Myocyte (in vitro differentiated cells): ENCODE measurements around the gene SCUBE1. TPM values are rescaled to one million over a fixed set of nuclear protein-coding genes. Genes with fewer than 3 reads are reported as not detected.

Source experiments
- DNase-seq: peaks from one replicate; pipeline ENCODE4 v3.0.0-alpha.2; 2012; ENCODE audit warnings: low read depth
- total RNA-seq: library from RNA; depleted of rRNA; stranded (reverse); fragments of >200 nt; gene quantifications from 2 replicates; pipeline ENCODE4 v1.2.3, GENCODE V29; 2014

Gene SCUBE1
- total RNA-seq, 1 donor from 2014 or later, result not detected

DNA sequence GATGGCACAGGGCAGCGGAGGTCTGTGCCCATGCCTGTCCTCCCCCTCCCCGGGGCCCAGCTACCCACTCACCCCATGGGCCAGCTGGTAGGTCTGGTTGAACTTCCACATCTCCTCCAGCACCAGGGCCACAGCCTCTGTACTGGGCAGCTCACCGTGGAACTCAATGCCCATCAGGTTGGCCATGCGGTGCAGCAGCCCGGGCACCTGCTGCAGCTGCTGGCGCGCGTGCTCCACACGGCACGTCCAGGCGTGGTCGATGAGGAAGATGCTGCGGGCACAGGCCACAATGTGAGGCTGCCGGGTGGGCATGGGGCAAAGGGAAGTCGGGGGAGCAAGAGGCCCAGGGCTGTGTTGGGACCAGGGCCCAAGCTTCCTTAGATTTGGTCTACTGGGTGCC lies 162.5 kb downstream of the SCUBE1 start:
- no peak for DNase-seq

DNA sequence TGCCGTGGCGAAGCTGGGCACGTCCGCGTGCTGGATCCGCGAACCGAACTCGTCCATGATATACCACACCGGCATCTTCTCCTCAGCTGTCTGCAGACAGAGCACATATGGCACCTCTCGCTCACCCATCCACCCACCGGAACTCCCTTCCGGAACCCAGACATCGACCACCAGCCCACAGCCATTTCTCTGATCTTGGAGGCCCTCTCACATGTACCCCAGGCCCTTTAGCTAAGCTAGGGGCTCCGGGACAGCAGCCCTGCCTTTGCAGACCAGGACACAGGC lies 163.3 kb downstream of the SCUBE1 start:
- DNase-seq, result no peak

DNA sequence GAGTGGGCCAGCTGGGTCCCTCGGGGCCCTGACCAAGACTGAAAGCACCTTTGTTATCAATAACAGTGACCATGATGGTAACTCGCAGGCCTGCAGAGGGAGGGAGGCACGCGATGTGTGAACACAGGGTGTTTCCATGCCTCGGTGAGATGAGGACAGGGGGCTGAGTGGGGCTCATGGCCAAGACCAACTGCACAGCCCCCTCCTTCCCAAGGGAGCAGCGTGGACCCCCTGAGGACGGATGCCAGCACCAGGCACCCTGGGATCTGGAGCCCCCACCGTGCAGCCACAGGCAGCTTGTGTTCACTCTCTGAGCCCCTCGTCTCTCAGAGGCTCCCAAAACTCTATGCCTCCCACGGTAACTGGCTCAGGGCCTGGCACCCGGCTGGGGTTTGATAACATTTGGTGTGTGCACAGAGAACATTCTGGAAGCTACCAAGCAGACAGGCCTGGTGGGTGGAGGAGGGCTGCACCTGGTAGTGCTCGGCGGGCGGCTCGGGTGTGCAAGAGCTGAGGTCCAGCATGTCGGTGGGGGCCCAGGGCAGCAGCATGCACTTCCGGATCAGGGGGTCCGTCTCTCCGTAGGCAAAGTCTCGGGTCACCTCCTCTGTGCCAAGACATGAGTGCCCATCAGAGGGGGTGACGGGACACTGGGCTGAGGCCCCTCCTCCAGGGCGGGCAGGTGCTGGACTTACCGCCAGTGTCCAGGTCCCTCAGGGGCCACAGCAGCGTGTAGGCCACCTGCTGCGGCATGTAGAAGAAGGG lies 163.8 kb downstream of the SCUBE1 start:
- DNase-seq, result no peak

DNA sequence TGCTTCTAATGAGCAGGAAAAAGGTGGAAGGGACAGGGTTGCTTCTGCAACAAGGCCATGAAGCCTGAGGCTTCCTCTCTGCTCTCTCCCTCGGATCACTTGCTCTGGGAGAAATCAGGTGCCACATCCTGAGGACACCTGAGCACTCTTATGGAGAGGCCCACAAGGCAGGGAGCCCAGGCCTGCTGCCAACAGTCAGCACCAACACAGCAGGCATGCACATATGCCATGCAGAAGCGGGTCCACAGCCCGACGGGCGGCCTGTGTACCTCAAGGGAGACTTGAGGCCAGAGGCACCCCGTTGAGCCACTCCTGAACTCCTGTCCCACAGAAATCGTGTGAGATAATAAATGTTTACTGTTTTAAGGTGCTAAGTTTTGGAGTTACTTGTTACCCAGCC lies 165.7 kb downstream of the SCUBE1 start:
- no peak for DNase-seq

DNA sequence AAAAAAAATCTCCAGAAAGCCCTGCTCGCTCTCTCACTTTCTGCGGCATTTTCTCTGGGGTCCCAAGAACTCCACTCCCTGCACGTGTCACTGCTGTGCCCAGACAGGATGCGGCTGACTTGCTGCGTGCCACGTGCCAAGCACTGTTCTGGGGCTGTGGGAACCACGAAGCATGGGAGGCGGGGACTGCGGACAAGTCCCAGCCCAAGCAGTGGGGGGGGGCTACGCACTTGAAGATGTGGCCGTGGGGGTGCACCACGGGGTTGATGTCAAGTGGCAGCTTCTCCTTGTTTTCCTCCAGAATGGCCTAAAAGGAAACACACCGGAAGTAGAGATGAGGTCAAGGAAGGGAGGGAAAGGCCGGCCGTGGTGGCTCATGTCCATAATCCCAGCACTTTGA lies 167.1 kb downstream of the SCUBE1 start:
- DNase-seq, result no peak

DNA sequence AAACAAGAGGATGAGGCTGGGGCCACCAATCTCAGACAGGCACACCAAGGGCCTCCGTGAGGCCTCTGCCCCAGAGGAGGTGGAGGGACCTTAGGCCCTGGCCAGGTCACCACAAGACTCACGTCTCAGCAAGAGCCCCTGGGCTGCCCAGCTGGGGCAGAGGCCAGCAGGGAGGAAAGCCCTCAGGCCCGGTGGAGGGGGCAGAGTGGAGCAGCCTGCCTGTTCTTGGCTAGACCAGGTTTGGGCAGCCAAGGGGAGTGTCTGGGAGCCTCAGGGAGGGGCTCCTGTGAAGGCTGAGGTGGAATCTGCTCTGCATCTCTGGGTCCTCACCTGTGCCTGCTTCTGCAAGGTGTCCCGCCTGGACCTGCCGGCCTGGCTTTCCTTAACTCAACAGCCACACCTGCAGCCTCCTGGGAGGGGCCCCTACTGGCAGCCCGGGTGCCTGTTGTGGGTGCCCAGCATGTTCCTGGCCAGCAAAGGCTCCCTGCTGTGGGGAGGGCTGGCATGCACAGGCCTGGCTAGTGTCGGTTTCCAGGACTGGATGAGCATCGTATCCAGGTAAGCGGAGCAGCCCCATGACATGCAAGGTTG lies 168.1 kb downstream of the SCUBE1 start:
- DNase-seq, result no peak

DNA sequence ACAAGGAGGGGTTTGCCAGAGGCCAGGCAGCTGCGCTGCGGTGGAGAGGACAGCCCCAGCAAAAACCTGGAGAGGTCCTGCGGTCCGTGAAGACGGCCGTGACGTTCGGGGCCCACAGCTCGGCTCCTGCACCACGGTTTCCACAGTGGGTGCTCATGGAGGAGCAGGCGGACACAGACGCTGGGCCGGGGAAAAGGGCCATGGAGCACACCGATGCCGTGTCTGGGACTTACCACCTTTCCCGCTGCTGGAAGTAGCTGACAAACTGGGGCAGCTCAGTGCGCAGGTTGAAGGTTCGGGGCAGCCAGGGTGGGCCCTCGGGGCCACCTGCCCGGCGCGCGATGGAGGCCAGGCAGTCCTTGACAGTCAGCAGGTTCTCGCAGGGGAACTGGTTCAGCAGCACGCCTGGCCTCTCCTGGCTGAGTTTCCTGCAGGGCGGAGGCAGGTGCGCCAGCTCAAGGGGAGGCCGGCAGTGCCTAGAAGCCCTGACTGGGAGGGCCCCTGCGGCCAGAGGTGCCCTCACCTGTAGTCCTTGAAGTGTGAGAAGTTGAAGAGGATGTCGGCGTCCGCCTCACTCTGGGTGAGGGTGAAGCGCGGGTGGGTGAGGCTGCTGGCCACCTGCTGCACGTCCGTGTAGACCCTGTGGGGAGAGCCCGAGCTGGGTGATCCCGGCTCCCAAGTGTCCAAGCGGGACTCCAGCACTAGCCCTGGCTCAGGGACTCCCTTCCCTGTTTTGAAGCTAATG lies 169.0 kb downstream of the SCUBE1 start:
- DNase-seq, result no peak

DNA sequence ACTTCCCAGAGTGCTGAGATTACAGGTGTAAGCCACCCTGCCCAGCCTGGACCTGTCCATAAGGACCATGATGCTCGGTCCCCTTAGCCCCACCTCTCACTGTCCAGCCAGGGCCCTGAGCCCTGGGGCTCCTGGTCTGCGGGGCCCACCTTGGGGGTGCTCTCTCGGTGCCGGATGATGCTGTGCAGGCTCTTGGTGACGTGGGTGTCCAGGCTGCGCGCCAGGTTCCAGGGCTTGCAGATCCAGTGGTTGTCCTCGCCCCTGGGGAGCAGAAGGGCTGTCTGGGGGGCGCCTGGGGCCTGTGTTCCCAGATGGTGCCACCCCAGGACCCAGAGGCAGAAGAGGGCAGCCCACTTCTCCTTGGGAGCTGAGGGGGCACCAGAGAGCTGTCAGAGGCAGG lies 169.6 kb downstream of the SCUBE1 start:
- DNase-seq, result no peak

DNA sequence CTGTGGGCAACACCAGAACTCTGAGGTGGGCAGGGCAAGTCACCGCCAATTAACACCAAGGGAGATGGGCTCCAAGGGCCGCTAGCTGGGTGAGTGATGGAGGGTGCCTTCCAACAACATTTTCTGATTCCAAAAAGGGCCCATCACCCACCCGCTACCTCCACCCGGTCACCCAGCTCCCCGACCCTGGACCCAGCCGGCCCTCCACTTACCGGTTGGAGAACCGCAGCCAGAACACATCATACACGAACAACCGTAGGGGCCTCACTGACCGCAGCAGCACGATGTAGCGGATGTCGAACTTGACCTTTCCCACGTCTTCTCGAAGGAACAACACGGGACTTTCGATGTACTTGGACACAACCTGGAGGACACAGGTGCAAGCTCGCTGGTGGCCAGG lies 171.0 kb downstream of the SCUBE1 start:
- no peak for DNase-seq

DNA sequence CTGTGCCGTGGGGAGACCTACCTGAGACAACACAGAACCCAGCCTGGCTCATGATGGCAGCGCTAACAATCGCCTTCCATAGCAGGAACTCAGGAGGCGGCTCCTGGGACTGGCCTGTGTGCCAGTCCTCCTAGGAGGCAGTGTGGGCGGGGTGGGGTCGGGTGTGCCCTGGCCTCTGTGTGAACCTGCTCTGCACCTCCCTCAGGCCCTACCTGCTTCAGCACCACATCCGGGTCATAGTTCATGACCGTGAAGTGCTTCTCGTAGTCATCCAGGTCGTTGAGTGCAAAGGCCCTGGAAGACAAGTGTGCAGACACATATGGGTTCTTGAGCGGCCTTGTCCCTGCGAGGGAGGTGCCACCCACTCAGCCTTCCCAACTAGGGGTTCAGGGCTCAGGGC lies 171.6 kb downstream of the SCUBE1 start:
- DNase-seq, result no peak

DNA sequence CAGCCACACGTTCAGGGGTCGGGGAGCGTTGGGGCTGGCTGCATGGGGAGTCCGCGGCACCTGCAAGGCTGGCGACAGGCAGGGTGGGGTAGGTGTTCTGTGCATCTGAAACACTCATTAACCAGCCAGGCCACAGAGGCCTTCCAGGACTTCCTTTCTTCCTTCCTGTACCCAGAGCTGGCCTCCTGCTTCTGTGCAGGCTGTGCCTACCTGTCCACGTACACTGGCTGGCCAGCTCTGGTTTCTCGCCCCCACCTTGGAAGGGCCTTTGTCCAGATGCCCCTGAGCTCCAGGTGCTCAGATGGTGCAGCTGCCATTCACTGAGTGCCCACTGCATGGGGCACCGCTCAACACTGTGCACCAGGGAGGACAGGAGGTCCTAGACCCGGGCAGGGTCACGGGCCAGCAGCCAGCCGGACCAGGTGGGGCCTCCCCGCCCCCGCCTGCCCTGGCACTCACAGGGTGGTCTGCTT lies 172.1 kb downstream of the SCUBE1 start:
- DNase-seq, result no peak

DNA sequence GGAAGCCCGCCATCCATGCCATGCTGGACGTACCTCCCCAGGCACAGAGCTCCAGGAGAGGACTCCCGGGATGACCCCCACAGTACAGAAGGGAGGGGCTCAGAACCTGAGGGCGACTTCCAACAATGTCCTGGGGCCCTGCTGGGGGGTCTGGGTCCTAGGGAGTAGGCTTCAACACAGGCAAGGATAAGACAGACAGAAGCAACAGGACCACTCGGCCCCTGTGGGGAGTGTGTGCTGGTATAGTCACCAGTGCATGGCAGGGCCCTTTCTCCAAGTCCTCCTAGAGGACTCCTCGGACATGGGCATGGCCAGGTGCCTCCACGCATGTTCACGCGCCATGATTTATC lies 173.1 kb downstream of the SCUBE1 start:
- no peak for DNase-seq

DNA sequence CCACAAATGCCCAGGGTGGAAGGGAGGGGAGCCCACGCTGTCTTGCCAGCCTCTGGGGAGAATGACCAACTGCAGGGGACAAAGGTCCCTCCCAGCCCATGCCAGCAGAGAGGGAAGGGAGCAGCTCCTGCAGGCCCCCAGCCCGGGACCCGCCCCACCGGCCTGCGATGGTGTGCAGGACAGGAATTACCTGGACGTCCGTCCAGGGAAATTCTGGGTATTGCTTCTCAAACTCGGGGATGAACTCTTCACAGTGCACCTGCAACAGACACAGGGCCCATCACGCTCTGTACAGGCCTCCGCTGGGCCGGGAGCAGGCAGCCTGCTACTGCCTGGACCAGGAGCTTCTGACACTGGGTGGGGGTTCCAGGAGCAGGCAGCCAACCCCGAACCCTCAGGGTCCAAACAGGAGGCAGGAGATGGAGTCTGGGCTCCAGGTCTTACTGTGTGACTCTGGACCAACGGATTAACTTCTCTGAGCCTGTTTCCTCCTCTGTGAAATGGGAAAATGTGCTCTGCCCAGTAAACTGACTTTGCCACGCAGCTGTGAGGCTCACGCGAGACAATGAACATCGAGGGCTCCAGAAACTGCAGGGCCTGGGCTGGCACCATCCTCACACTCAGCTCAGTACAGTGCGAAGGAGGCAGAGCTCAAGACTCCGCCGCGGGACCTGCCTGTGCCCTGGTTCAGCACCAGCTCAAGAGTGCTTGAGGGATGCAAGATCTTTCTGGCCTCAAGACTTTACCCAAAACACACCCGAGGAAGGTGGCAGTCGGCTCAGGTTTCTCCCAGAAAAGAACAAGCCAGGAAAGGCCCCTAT lies 173.7 kb downstream of the SCUBE1 start:
- DNase-seq, result no peak

DNA sequence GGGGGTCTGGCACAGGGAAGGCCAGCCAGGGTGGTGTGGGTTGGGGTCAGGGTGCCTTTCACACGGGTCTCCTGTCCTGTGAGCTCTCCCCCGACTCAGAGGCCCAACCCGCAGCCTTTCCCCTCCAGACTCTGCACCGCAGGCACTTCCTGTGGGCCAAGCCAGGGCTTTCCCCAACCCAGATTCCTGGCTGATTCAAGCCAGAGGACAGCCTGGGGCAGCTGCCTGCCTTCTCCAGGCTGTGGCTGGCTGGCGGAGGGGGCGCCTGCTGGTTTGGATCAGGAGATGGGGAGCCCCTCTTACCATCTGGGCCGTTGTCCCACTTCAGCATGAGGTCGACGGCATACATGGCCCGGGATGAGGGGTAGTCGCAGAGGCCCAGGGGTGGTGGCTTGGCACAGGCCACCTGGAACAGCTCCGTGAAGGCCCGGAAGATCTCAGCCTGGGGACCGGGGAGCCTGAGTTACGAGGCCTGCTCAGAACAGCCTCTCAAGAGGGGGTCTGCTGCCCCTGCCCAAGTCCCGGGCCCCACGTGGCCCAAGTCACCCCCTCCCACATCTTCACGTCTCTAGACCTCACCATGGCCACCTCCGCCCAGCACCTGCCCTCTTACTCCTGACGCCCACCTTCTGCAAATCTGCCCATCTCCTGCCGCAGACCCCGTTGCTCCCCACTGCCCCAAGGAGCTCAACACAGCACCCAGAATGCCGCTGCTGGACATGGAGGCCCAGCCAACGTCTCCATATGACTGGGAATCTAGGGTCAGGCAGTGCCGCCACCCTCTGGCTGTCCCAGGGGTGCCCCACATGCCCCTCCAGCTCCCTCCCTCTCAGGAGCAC lies 174.5 kb downstream of the SCUBE1 start:
- DNase-seq, result no peak

DNA sequence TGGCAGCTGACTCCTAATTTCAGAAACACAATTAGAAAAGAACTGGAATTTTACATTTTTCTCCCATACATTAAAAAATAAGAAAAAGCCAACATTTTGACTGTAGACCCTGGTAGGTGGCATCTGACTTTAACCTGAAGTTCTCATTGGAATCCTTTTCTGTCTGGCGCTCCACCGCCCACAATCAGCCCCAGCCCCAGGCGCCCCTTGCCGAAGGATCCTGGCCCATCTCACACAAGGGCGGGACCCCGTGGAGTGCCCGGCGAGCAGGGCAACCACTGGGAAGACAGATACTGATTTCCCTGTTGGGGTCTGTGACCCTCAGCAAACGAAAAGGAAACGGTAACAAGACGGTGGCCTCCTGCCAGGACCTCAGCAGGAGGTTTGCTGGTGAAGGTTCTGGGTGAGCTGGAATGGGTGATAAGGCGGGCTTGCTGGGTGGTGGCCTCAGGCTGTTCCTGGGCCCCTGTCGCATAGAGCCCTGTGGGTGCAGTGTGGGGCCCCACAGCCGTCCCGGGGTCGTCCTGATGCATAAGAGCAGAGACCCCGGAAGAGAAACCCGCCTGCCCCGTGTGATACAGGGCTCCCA lies 176.1 kb downstream of the SCUBE1 start:
- DNase-seq, result no peak

DNA sequence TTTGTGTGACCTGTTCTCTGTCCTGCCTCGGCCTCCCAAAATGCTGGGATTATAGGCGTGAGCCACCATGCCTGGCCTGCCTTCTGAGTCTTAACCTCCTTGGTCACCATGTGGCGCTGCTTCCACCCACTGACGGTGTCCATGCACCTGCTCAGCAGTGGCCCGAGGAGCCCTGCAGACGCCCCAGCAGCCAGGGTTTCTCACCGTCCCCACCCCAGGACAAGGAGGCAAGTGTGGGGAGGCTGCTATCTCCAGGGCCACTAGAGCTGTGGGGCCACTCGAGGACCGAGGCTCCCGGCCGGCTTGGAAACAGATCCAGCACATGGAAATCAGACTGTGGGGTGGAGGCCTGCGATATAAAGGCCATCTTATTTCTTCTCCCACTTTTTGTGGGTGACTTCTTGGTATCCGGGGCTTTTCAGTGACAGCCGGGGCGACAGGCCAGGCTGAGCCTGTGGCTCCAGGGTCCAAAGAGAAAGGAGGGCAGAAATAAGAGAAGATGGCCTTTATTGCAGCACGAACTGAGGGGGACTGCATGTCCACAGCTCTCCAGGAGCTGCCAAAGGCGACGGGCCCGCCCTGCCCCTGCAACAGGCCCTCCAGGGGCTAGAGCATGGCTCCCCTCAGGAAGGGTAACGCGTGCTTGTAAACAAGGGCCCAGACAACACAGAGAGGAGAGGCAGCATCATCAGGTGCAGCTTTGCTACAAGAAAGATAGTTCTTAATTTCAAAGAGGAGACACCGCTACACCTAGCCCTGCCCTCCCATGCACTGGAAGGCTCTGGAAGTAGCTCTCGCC lies 176.8 kb downstream of the SCUBE1 start:
- DNase-seq, result no peak

DNA sequence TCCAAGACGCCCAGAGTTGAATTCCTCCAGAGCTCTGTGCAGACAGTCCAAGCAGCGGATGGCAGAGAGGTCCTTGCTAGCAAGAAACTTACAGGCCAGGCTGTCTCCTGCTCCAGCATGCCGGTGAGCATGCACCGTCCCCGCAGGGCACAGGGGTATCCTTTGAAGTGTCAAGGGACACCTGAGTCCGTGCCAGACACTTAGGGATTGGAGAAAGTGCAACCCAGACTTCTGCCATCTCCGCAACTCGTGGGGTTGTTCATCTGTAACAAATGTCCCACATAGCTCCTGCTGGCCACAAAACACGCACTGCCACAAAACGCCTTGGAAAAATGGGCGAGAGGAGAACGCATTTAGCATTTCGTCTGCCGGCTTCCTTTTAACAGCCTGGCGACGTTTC lies 178.5 kb downstream of the SCUBE1 start:
- DNase-seq, result no peak

DNA sequence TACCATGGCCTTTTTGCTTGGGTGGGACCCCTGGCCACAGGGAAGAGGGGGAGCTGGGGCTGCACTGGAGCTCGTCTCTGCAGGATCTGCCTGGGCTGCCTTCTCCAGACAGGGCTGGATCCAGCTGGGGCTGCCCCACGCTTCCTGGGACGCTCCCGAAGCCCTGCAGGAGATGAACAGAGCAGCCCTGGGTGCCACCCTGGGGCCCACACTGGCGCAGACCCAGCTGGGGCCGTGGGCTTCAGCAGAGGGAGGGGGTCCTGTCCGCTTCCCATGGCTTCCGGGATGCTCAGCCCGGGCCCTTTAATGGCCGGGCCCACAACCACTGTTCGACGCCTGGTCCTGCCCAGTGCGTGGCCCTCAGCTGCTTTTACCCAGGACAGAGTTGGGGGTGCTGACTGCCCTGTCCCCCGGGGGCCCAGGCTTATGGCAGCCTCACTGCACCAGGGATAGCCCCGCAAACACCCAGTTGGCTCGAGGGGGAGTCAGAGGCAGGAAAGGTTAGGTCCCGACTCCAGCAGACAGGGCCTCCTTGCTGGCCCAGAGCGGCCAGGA lies 179.9 kb downstream of the SCUBE1 start:
- no peak for DNase-seq

DNA sequence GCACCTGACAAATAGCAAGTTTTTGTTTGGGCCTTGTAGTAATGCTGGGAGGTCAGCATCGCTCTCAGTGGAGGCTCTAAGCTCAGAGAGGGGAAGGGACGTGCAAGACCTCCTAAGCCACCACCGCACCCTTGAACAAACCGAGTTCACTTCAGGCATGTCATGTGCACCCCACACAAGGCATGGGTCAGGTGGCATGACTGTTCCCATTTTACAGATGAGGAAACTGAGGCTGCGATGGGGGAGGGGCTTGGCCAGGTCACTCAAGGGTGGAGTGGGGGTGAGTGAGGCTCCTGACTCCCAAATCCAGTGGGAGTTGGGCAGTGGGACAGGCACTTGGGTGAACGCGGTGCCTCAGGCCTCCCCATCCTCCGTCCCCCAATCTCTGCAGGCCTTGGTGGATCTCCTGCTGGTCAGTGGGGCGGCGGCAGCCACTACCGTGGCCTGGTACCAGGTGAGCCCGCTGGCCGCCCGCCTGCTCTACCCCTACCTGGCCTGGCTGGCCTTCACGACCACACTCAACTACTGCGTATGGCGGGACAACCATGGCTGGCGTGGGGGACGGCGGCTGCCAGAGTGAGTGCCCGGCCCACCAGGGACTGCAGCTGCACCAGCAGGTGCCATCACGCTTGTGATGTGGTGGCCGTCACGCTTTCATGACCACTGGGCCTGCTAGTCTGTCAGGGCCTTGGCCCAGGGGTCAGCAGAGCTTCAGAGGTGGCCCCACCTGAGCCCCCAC lies 180.6 kb downstream of the SCUBE1 start:
- DNase-seq, result no peak
